Caco-2 (cell line): Measurements from ENCODE around the gene PLCB2. TPM values are rescaled to one million over a fixed set of nuclear protein-coding genes. Genes with fewer than 3 reads are reported as not detected.

ENCODE experiments used
- BruUV-seq: library from RNA; stranded (reverse); fragments of 400-500 nt; replicated peaks from 2 replicates; lab custom pipeline; 2021; lab: Mats Ljungman, UMichigan
- CTCF ChIA-PET: fragments of 300-600 bp; sonication (Branson Sonifier 250); formaldehyde crosslinking; loops from one replicate; lab custom pipeline; 2022; ENCODE audit warnings: antibody characterized with exemption; lab: Charles Lee
- POLR2A ChIA-PET: fragments of 300-600 bp; sonication (Branson Sonifier 250); formaldehyde crosslinking; loops from one replicate; lab custom pipeline; 2022; ENCODE audit warnings: antibody characterized with exemption; lab: Charles Lee
- DNase-seq, 2 experiments: peaks; one replicate each; pipeline versions ENCODE4 v3.0.0 to v3.0.0-alpha.2; 2020 to 2022
- H3K27me3 ChIP-seq: replicated peaks from 2 replicates; pipeline ENCODE4 v1.6.0; 2011; ENCODE audit warnings: low read length; ENCODE audit not compliant: control insufficient read depth, insufficient read depth
- H3K36me3 ChIP-seq: 2 replicates; pipeline ENCODE4 v1.5.1; 2011; ENCODE audit warnings: low read length; ENCODE audit not compliant: control insufficient read depth, insufficient read depth
- H3K4me1 ChIP-seq: fragments of 250-450 bp; sonication (Bioruptor Pico); 2 replicates; pipeline ENCODE4 v1.5.1; 2020; ENCODE audit warnings: mild to moderate bottlenecking
- H3K4me3 ChIP-seq: 2 replicates; pipeline ENCODE4 v1.5.1; 2011; ENCODE audit warnings: low read depth, mild to moderate bottlenecking, control low read depth, low read length
- H3K9me3 ChIP-seq: fragments of 250-450 bp; sonication (Bioruptor Pico); 2 replicates; pipeline ENCODE4 v1.5.1; 2020; ENCODE audit warnings: mild to moderate bottlenecking, moderate library complexity
- H3K27ac Mint-ChIP-seq: one replicate; pipeline ENCODE4 v1.8.0; 2022; ENCODE audit warnings: mixed read lengths; ENCODE audit not compliant: unreplicated experiment
- H3K27me3 Mint-ChIP-seq: one replicate; pipeline ENCODE4 v1.8.0; 2022; ENCODE audit warnings: mixed read lengths; ENCODE audit not compliant: insufficient read depth, unreplicated experiment
- H3K36me3 Mint-ChIP-seq: one replicate; pipeline ENCODE4 v1.8.0; 2022; ENCODE audit warnings: mild to moderate bottlenecking, mixed read lengths; ENCODE audit not compliant: insufficient read depth, unreplicated experiment
- H3K4me1 Mint-ChIP-seq: one replicate; pipeline ENCODE4 v1.8.0; 2022; ENCODE audit warnings: low read depth, mixed read lengths; ENCODE audit not compliant: unreplicated experiment
- H3K4me3 Mint-ChIP-seq: one replicate; pipeline ENCODE4 v1.8.0; 2022; ENCODE audit warnings: mild to moderate bottlenecking, moderate library complexity, mixed read lengths; ENCODE audit not compliant: unreplicated experiment
- H3K9me3 Mint-ChIP-seq: one replicate; pipeline ENCODE4 v1.8.0; 2022; ENCODE audit warnings: mixed read lengths; ENCODE audit not compliant: unreplicated experiment
- intact Hi-C: fragments of 100-400 bp; cut with micrococcal nuclease; formaldehyde crosslinking; loops from one replicate; pipeline ENCODE4 v1.10.0; 2022; ENCODE audit not compliant: unreplicated experiment
- total RNA-seq: library from RNA; stranded (reverse); gene quantifications from 2 replicates; pipeline ENCODE4 v1.2.3, GENCODE V29; 2022
- TF ChIP-seq, protein P1 (sequence below), 2 experiments: fragments of 200-600 bp in 1 of 2; IDR thresholded peaks; 1 replicate in 1 of 2; 2 replicates in 1 of 2; pipeline versions ENCODE4 v1.5.1 to v1.8.0; 2011 to 2022; ENCODE audit warnings: antibody characterized with exemption in 1 of 2, control low read depth in 1 of 2, inconsistent platforms in 1 of 2, low read depth in 1 of 2, low read length in 1 of 2, mild to moderate bottlenecking in 1 of 2, moderate library complexity in 1 of 2; ENCODE audit not compliant: insufficient read depth in 1 of 2, severe bottlenecking in 1 of 2, unreplicated experiment in 1 of 2

The PLCB2 gene
- total RNA-seq, 1 experiment from 2014 or later: 4.7 TPM

DNA sequence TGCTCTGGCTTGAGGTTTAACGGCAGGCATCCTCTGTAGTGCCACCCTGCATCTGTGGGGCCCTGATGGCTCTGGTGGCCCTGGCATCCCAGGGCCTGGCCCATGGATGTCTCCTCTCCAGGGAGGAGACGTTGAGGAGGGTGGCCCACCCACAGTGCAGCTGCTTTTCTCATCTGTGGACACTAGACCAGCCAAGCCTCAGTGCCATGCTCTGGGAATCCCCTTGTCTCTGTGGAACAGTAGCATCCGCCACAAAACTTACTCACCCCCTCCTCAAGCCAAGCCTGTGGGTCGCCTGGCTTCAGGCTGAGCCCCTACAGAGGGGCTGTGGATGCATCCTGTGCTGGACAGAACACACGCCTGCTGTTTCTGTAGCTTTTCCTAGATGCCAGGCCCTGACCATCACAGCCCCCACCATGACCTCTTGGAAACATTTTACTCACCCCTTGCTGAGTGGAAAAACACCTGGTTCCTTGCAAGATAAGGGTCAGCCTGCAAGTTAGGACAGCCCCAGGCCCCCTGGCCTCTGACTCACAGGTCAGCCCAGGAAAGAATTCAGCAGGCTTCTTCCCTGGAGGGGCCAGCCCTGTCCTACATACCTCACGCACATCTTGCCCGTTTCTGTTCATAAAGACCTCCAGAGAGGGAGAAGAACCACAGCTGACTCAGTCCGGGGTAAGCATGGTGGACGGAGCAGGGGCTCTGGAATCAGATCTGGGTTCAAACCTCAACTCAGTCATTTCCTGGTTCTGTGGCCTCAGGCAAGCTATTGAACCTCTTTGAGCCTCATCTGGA is 49.9 kb downstream of the PLCB2 start:
- Histone ChIP-seq H3K36me3 (peaks cover 1% of the 10 kb centered on the region; the same call in 1 of the 2 replicates), H3K4me3 (no peak overlapping the region), H3K27me3 (no peaks in the 10 kb centered on the region), H3K9me3 (no peaks in the 10 kb centered on the region), H3K4me1 (peaks cover 25% of the 10 kb centered on the region)
- H3K4me1 Mint-ChIP-seq: peaks cover 15% of the 10 kb centered on the region
- H3K27me3 Mint-ChIP-seq: no peaks in the 10 kb centered on the region
- no peak overlapping the region for H3K4me3 Mint-ChIP-seq
- TF ChIP-seq, protein P1, sequence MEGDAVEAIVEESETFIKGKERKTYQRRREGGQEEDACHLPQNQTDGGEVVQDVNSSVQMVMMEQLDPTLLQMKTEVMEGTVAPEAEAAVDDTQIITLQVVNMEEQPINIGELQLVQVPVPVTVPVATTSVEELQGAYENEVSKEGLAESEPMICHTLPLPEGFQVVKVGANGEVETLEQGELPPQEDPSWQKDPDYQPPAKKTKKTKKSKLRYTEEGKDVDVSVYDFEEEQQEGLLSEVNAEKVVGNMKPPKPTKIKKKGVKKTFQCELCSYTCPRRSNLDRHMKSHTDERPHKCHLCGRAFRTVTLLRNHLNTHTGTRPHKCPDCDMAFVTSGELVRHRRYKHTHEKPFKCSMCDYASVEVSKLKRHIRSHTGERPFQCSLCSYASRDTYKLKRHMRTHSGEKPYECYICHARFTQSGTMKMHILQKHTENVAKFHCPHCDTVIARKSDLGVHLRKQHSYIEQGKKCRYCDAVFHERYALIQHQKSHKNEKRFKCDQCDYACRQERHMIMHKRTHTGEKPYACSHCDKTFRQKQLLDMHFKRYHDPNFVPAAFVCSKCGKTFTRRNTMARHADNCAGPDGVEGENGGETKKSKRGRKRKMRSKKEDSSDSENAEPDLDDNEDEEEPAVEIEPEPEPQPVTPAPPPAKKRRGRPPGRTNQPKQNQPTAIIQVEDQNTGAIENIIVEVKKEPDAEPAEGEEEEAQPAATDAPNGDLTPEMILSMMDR (IDR thresholded peaks at IDR 0.05; ENCODE audit: insufficient read depth in 1 of 2, low read depth in 1 of 2, low read length in 1 of 2, severe bottlenecking in 1 of 2, unreplicated experiment in 1 of 2): no peak
- H3K36me3 Mint-ChIP-seq: peaks cover 19% of the 10 kb centered on the region
- intact Hi-C loops: no loop called here
- ChIA-PET CTCF (interaction anchor here (0.6 to 1.5 kb wide), 3 partner anchors 10 to 20 kb away, joined by 3 to 6 read pairs (median 5); no protein-coding TSS in a partner anchor), POLR2A (no interaction called here)
- BruUV-seq: no TSS peak
- H3K27ac Mint-ChIP-seq: no peak overlapping the region
- peak; percentile 48 to 73 for DNase-seq
- H3K9me3 Mint-ChIP-seq: no peaks in the 10 kb centered on the region

DNA sequence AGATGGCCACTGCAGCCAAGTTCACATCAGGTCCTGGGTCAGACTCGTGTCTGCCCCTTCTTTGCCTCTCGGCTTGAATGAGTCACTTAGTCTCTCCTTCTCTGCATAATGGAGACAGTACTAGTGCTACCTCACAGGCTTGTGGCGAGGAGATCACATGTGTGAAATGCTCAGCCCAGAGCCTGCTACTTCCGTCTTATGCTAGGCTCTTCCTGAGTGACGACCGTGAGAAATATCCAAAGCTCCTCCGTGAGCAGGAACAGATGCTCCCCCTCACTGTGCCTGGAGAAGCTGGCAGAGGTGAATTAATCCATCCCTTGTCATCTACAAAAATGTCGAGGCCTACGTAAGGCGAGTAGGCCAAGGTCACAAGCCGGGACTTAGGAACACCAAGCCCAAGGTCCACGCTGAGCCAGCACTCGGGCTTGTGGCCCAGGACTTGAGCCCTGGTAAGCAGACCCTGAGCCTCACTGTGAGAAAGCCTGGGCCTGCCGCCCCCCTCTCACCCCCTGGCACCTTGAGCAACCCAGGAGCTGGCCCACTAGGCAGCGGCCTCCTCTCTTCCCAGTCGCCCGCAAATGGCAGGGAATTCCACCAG is 51.0 kb downstream of the PLCB2 start:
- CTCF ChIA-PET: interaction anchor here (0.7 kb wide), 1 partner anchor 19 kb away, joined by 5 read pairs; no protein-coding TSS in a partner anchor
- no peak overlapping the region for H3K4me3 Mint-ChIP-seq
- H3K9me3 ChIP-seq: no peaks in the 10 kb centered on the region
- peaks cover 15% of the 10 kb centered on the region for H3K4me1 Mint-ChIP-seq
- H3K4me1 ChIP-seq: peaks cover 31% of the 10 kb centered on the region
- POLR2A ChIA-PET: no interaction called here
- no peak for DNase-seq
- no peaks in the 10 kb centered on the region for H3K27me3 ChIP-seq
- H3K27me3 Mint-ChIP-seq: no peaks in the 10 kb centered on the region
- peaks cover 1% of the 10 kb centered on the region; the same call in 1 of the 2 replicates for H3K36me3 ChIP-seq
- H3K36me3 Mint-ChIP-seq: peaks cover 19% of the 10 kb centered on the region
- intact Hi-C loops: no loop called here
- H3K9me3 Mint-ChIP-seq: no peaks in the 10 kb centered on the region
- H3K27ac Mint-ChIP-seq: no peak overlapping the region
- no peak overlapping the region for H3K4me3 ChIP-seq
- TF ChIP-seq, protein P1 (IDR thresholded peaks at IDR 0.05; ENCODE audit: insufficient read depth in 1 of 2, low read depth in 1 of 2, low read length in 1 of 2, severe bottlenecking in 1 of 2, unreplicated experiment in 1 of 2): no peak
- no TSS peak for BruUV-seq

DNA sequence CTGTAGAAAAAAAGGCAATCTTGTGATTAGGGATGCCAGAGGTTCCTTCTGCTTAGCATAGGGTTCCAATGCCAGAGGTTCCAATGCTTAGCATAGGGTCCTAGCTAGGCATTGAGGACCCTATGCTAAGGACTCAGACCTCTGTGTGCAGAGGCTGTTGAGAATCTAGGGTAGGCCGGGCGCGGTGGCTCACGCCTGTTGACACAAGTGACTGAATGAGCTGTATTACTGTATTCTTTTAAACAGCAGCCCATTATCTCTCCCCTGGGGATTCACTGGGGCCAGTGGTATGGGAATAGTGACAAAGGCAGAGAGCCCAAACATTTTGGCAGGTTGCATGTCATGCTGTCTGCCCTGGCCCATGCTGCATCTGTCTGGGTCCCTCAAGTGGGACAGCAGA is 52.7 kb downstream of the PLCB2 start:
- ChIA-PET POLR2A (no interaction called here), CTCF (interaction anchor here (1.1 to 2.0 kb wide), 3 partner anchors 8 to 24 kb away, joined by 4 to 6 read pairs (median 4); no protein-coding TSS in a partner anchor)
- Histone ChIP-seq H3K9me3 (no peaks in the 10 kb centered on the region), H3K4me3 (no peak overlapping the region), H3K36me3 (peaks cover 1% of the 10 kb centered on the region; the same call in 1 of the 2 replicates), H3K4me1 (peaks cover 34% of the 10 kb centered on the region), H3K27me3 (no peaks in the 10 kb centered on the region)
- Mint-ChIP-seq H3K27me3 (no peaks in the 10 kb centered on the region), H3K9me3 (no peaks in the 10 kb centered on the region), H3K4me1 (peaks cover 15% of the 10 kb centered on the region), H3K27ac (no peak overlapping the region), H3K4me3 (no peak overlapping the region), H3K36me3 (peaks cover 19% of the 10 kb centered on the region)
- no TSS peak for BruUV-seq
- DNase-seq: no peak
- intact Hi-C loops: no loop called here
- TF ChIP-seq, protein P1 (IDR thresholded peaks at IDR 0.05; ENCODE audit: insufficient read depth in 1 of 2, low read depth in 1 of 2, low read length in 1 of 2, severe bottlenecking in 1 of 2, unreplicated experiment in 1 of 2): no peak
